ENCODE results near the gene MRPS10.
A peak's percentile ranks its signal among the peaks of the same experiment; 100 is the strongest.

MRPS10 gene

GRCh38 chr6:42232035-42232434 lies 14.4 kb upstream of the MRPS10 start:
- DNase-seq (ENCODE audit: low spot score), result no peak
- ChIA-PET CTCF (no interaction called here), POLR2A (ENCODE audit: low non-redundant PET) (no interaction called here)
- TF ChIP-seq, protein P1, sequence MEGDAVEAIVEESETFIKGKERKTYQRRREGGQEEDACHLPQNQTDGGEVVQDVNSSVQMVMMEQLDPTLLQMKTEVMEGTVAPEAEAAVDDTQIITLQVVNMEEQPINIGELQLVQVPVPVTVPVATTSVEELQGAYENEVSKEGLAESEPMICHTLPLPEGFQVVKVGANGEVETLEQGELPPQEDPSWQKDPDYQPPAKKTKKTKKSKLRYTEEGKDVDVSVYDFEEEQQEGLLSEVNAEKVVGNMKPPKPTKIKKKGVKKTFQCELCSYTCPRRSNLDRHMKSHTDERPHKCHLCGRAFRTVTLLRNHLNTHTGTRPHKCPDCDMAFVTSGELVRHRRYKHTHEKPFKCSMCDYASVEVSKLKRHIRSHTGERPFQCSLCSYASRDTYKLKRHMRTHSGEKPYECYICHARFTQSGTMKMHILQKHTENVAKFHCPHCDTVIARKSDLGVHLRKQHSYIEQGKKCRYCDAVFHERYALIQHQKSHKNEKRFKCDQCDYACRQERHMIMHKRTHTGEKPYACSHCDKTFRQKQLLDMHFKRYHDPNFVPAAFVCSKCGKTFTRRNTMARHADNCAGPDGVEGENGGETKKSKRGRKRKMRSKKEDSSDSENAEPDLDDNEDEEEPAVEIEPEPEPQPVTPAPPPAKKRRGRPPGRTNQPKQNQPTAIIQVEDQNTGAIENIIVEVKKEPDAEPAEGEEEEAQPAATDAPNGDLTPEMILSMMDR (conservative IDR thresholded peaks at IDR 0.05; ENCODE audit: low read depth), result no peak
- H3K27ac ChIP-seq, result no peak overlapping the region

- ChIA-PET CTCF (interaction anchor here (0.5 to 1.7 kb wide), 14 partner anchors 9 to 389 kb away, joined by 3 to 10 read pairs (median 4); partner anchors contain the start of gene C6orf132), POLR2A (ENCODE audit: low non-redundant PET) (interaction anchor here (0.7 kb wide), 1 partner anchor 301 kb away, joined by 3 read pairs; no protein-coding TSS in a partner anchor)
- peak; percentile 50 for DNase-seq (ENCODE audit: low spot score)
- TF ChIP-seq, protein P1 (conservative IDR thresholded peaks at IDR 0.05; ENCODE audit: low read depth), result peak; percentile 51
- H3K27ac ChIP-seq, result peak overlapping the region; percentile 66
Measured at GRCh38 chr6:42230345-42231321, 13.0 kb upstream of the MRPS10 start.

DNA sequence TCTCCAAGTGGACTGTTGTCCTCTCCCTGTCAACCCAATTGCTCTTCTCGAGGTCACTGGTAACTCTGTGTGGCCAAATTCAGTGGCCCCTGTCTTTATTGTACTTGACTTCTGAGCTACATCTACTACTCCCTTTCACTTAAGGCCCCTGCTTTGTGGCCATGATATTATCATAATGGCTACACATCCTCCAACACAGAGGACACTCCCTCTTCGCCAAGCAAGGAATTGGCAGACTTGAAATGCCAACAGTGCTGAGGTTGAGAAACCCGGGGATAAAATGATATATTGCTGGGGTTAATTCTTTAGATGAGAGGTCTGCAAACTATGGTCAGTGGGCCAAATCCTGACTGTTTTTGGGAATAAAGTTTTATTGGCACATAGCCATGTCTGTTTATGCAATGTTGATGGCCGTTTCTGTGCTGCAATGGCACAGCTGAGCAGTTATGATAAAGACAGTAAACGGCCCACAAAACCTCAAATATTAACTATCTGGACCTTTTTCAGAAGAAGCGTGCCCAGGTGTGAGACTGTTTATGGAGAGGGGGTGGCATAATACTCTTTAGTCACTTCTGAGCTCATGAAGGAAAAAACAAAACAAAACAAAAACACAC lies 12.0 kb upstream of the MRPS10 start:
- peak overlapping the region; percentile 95 for H3K27ac ChIP-seq
- TF ChIP-seq, protein P1 (conservative IDR thresholded peaks at IDR 0.05; ENCODE audit: low read depth), result no peak
- ChIA-PET CTCF (interaction anchor here (0.5 to 1.7 kb wide), 11 partner anchors 15 to 592 kb away, joined by 3 to 10 read pairs (median 4); no protein-coding TSS in a partner anchor), POLR2A (ENCODE audit: low non-redundant PET) (no interaction called here)
- DNase-seq (ENCODE audit: low spot score), result no peak

DNA sequence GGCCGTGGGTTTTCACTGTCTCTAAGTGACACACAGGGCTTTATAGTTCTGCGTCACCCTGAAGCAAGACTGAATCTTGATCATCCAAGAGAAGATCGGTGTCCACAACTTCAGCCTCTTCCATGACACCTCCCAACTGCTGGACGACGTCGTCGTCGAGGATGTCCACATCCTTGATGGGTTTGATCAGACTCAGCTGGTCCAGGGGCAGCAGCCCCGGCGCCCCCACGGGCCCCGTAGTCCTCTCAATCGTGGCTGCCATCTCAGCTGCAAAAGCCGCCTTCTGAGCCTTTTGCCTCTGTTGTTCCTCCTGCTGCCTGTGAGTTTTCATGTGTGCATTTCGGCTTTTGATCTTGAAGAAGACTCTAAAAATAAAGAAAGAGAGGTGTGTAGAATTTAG lies 10.6 kb upstream of the MRPS10 start:
- TF ChIP-seq, protein P1 (conservative IDR thresholded peaks at IDR 0.05; ENCODE audit: low read depth), result no peak
- POLR2A ChIA-PET (ENCODE audit: low non-redundant PET), result no interaction called here
- DNase-seq (ENCODE audit: low spot score), result no peak
- CTCF ChIA-PET, result no interaction called here
- H3K27ac ChIP-seq, result peak overlapping the region; percentile 95

GRCh38 chr6:42227173-42227850 lies 9.7 kb upstream of the MRPS10 start:
- H3K27ac ChIP-seq, result peak overlapping the region; percentile 95
- no peak for DNase-seq (ENCODE audit: low spot score)
- ChIA-PET POLR2A (ENCODE audit: low non-redundant PET) (interaction anchor here (0.6 to 0.9 kb wide), 2 partner anchors 12 to 37 kb away, joined by 3 to 4 read pairs; no protein-coding TSS in a partner anchor), CTCF (interaction anchor here (0.6 to 1.4 kb wide), 3 partner anchors 13 to 328 kb away, joined by 3 to 5 read pairs (median 3); no protein-coding TSS in a partner anchor)
- TF ChIP-seq, protein P1 (conservative IDR thresholded peaks at IDR 0.05; ENCODE audit: low read depth), result no peak

Measured in RWPE1 (cell line).